GM19438 (cell line): ENCODE data around the gene TRAPPC3L.

Experiments
- ATAC-seq: cut with Tn5 transposase; IDR thresholded peaks from one replicate; pipeline ENCODE4 v1.9.1; 2021; ENCODE audit warnings: low read depth; ENCODE audit not compliant: unreplicated experiment

The TRAPPC3L gene

GRCh38 chr6:116445102-116445501 is 100.4 kb downstream of the TRAPPC3L start:
- ATAC-seq, result no peak
